Activated T-cell treated with anti-CD3 and anti-CD28 coated beads, Interleukin-2, amount 50 U/mL, for 24 hours (primary cell): ENCODE results near the gene PHKG1.
A peak's percentile ranks its signal among the peaks of the same experiment; 100 is the strongest.
"Not testable (repeated sequence)": the region's sequence is repeated elsewhere in the genome, so short reads cannot be mapped to it uniquely, and the experiment has no call there.

Source experiments
- DNase-seq: peaks from one replicate; pipeline ENCODE4 v3.0.0-alpha.2; 2020
- H3K27ac Mint-ChIP-seq: 2 replicates; pipeline ENCODE4 v1.8.0; 2020; ENCODE audit warnings: mild to moderate bottlenecking, mixed read lengths
- H3K27me3 Mint-ChIP-seq: 2 replicates; pipeline ENCODE4 v1.8.0; 2020; ENCODE audit warnings: mixed read lengths
- H3K36me3 Mint-ChIP-seq: 2 replicates; pipeline ENCODE4 v1.8.0; 2020; ENCODE audit warnings: low read depth, mixed read lengths
- H3K4me1 Mint-ChIP-seq: 2 replicates; pipeline ENCODE4 v1.8.0; 2020; ENCODE audit warnings: low read depth, mixed read lengths
- H3K4me3 Mint-ChIP-seq: 2 replicates; pipeline ENCODE4 v1.8.0; 2020; ENCODE audit warnings: mild to moderate bottlenecking, moderate library complexity, mixed read lengths
- H3K9me3 Mint-ChIP-seq: 2 replicates; pipeline ENCODE4 v1.8.0; 2020; ENCODE audit warnings: mixed read lengths

PHKG1 gene

GRCh38 chr7:56092789-56093531 is at the start of gene PHKG1:
TSS of gene PHKG1 (minus strand) at chr7:56092952. CDS start at chr7:56088941, 4,011 bp downstream.
- H3K36me3 Mint-ChIP-seq, result peaks cover 34% of the 10 kb centered on the region
- no peaks in the 10 kb centered on the region for H3K9me3 Mint-ChIP-seq
- H3K4me1 Mint-ChIP-seq, result no peaks in the 10 kb centered on the region
- no peak for DNase-seq
- no peak within 1 kb of the TSS for H3K4me3 Mint-ChIP-seq
- H3K27me3 Mint-ChIP-seq, result no peaks in the 10 kb centered on the region
- H3K27ac Mint-ChIP-seq, result no peak within 1 kb of the TSS

DNA sequence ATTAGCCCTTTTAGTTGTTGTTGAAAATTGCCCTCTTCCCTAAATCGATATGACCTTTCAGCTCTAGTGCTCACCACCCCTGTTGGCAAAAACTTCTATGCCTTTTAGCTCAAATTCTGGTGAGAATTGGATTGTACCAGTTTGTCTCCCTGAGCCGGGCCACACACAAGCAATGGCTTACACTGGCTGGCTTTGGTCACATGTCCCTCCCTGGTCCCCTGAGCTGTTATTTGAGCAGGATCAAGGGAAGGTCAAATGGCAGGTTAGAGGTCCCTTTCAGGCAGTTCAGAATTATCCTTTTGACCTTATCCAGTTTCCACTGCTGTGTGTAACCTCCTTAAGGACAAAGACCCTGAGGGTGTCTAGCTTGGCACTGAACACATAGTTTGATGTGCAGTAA is 38.3 kb upstream of the PHKG1 start:
- H3K36me3 Mint-ChIP-seq, H3K27me3 Mint-ChIP-seq, H3K9me3 Mint-ChIP-seq, H3K27ac Mint-ChIP-seq, H3K4me3 Mint-ChIP-seq, H3K4me1 Mint-ChIP-seq, DNase-seq: not testable (repeated sequence)

GRCh38 chr7:56127241-56127975 is 34.7 kb upstream of the PHKG1 start:
- Mint-ChIP-seq H3K27ac (no peak overlapping the region), H3K4me1 (no peaks in the 10 kb centered on the region), H3K9me3 (no peaks in the 10 kb centered on the region), H3K4me3 (no peak overlapping the region), H3K36me3 (no peaks in the 10 kb centered on the region), H3K27me3 (no peaks in the 10 kb centered on the region)
- no peak for DNase-seq

DNA sequence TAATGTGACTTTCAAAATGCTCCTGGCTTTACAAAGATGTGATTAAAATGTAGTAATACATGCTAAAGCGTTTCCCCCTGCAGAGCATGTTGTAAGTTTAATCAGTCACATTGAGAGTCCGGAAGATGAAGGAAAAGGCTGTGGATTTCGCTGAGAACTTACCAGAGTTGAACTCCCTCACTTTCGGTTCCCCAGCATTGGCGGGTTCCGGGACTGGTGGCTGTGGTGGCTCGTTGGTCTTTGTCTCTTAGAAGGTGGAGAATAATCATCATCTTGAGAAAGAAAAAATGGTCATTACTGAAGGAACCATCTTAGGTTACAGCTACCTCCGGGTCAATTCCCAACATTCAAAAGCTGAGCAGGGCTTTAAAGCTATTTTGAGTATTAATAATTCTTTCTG is 33.1 kb upstream of the PHKG1 start:
- Mint-ChIP-seq H3K36me3 (no peaks in the 10 kb centered on the region), H3K4me3 (no peak overlapping the region), H3K27ac (no peak overlapping the region), H3K9me3 (no peaks in the 10 kb centered on the region), H3K27me3 (no peaks in the 10 kb centered on the region), H3K4me1 (no peaks in the 10 kb centered on the region)
- DNase-seq, result no peak

DNA sequence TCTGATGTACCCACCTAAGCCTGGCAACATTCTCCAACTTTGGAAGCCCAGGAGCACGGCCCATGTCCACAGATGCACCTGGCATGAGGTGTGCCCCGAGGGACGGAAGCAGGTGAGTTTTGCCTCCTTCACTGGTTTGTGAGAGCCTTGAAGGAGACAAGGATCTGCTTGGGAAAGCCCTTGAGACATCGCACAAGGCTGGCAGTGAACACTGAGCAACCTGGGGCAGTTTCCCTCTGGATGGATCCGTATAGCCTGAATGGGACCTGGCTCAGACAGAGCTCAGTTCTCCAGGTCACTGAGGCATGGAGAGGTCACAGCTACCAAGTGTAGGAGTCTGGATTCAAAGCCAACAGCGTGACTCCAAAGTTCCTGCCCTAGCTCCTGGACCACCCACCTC is 32.2 kb upstream of the PHKG1 start:
- no peak overlapping the region for H3K4me3 Mint-ChIP-seq
- no peaks in the 10 kb centered on the region for H3K4me1 Mint-ChIP-seq
- H3K36me3 Mint-ChIP-seq, result no peaks in the 10 kb centered on the region
- no peaks in the 10 kb centered on the region for H3K27me3 Mint-ChIP-seq
- no peak for DNase-seq
- no peaks in the 10 kb centered on the region for H3K9me3 Mint-ChIP-seq
- H3K27ac Mint-ChIP-seq, result no peak overlapping the region

DNA sequence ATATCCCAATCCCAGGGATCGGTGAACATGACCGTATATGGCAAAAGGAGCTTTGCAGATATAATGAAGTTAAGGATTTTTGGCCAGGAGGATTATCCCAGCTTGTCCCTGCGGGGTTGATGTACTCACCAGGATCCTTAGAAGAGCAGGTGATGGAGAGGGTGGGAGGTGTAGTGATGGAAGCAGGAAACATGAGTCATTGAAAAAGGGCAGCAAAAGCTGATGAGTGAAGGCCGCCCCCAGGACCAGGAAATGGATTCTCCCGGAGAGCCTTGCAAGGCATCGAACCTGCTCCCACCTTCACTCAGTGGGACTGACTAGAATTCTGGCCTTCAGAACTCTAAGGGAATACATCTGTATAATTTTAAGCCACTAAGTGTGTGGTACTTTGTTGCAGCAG is 28.7 kb upstream of the PHKG1 start:
- Mint-ChIP-seq H3K27ac (no peak overlapping the region), H3K9me3 (no peaks in the 10 kb centered on the region), H3K27me3 (peaks cover 23% of the 10 kb centered on the region), H3K4me3 (no peak overlapping the region), H3K36me3 (no peaks in the 10 kb centered on the region), H3K4me1 (no peaks in the 10 kb centered on the region)
- no peak for DNase-seq

DNA sequence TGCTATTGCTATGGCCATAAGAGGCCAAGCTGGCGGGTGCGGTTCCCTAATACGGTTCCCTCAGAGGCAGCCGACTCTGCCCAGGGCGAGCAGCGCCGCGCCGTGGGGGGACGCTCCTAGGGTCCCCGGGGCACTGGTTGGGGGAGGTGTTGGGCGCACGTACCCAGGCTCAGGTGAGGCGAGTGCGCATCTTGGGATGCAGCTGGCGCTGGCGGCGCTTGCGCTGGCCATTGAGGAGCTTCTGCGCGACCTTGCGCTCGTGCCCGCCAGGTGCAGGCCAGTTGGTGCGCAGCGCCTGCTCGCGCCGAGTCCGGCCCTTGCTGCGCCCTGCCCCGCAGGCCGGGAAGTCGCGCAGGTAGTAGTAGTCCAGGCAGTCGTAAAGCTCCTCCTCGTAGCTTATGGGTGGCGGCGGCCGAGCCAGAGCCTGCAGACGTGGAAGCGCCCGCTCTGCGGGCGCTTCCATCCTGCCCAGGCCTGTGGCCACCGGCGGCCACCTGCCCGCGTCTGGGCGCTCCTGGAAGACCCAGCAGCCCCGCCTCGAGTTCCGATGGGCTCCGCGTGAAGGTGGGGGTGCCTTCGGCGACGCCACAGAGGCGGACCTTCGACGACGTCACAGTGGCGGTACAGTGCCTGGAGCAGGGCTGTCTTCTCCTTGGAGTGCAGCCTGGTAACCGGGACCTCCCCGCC is 23.2 kb upstream of the PHKG1 start, which contains the start of gene NUPR2:
NUPR2 (minus strand) TSS at position 566 of the 687 bp plus-strand sequence; CDS start at position 463, 103 bp downstream.
- no peaks in the 10 kb centered on the region for H3K9me3 Mint-ChIP-seq
- H3K27me3 Mint-ChIP-seq, result peaks cover 38% of the 10 kb centered on the region
- no peak within 1 kb of the TSS for H3K4me3 Mint-ChIP-seq

DNA sequence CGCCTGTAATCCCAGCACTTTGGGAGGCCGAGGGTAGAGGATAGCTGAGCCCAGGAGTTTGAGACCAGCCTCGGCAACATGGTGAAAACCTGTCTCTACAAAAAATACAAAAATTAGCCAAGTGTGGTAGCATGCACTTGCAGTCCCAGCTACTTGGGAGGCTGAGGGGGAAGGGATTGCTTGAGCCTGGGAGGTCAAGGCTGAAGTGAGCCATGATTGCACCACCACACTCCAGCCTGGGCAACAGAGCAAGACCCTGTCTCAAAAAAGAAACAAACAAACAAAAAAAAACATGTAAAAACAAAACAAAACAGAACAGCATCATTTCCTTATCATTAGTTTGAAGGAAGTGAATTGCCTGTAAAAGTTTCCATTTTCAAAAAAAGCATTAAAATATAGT is 19.5 kb upstream of the PHKG1 start:
- H3K36me3 Mint-ChIP-seq, H3K9me3 Mint-ChIP-seq, H3K4me3 Mint-ChIP-seq, H3K27ac Mint-ChIP-seq, DNase-seq: not testable (repeated sequence)
- H3K4me1 Mint-ChIP-seq, result peaks cover 12% of the 10 kb centered on the region
- H3K27me3 Mint-ChIP-seq, result peaks cover 22% of the 10 kb centered on the region

More for the DNA sequence above, 23.2 kb upstream of the PHKG1 start, which contains the start of gene NUPR2:
- Mint-ChIP-seq H3K4me1 (no peaks in the 10 kb centered on the region), H3K27ac (no peak within 1 kb of the TSS), H3K36me3 (no peaks in the 10 kb centered on the region)
- DNase-seq, result no peak

DNA sequence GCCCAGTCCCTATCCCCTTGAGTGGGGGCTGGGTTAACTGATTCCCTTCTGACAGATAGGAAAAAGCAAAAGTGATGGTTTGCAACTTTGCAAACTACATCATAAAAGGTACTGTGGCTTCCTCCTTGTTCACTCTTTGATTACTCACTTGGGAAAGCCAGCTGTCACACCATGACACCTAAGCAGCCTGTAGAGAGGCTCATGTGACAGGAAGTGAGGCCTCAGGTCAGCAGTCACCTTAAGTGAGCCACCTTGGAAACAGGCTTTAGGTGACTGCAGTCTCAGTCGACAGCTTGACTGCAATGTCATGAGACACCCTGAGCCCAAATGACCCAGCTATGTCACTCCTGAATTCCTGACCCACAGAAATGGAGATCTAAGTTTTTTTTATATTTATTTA is 17.9 kb upstream of the PHKG1 start:
- no peak for DNase-seq
- Mint-ChIP-seq H3K4me1 (peaks cover 21% of the 10 kb centered on the region), H3K27me3 (peaks cover 9% of the 10 kb centered on the region), H3K4me3 (no peak overlapping the region), H3K9me3 (peaks cover 5% of the 10 kb centered on the region), H3K27ac (peak overlapping the region; percentile 55), H3K36me3 (peaks cover 18% of the 10 kb centered on the region)

GRCh38 chr7:56107954-56108258 is 15.2 kb upstream of the PHKG1 start:
- peak overlapping the region; percentile 97 for H3K4me3 Mint-ChIP-seq
- H3K27me3 Mint-ChIP-seq, result no peaks in the 10 kb centered on the region
- DNase-seq, result no peak
- H3K9me3 Mint-ChIP-seq, result peaks cover 5% of the 10 kb centered on the region
- H3K4me1 Mint-ChIP-seq, result peaks cover 36% of the 10 kb centered on the region
- H3K36me3 Mint-ChIP-seq, result peaks cover 44% of the 10 kb centered on the region
- H3K27ac Mint-ChIP-seq, result peak overlapping the region; percentile 99

GRCh38 chr7:56106108-56107073 is 13.6 kb upstream of the PHKG1 start, which contains the start of gene CHCHD2:
TSS of gene CHCHD2 (minus strand) at chr7:56106476. CDS start at chr7:56106413, 63 bp downstream.
- Mint-ChIP-seq H3K9me3 (peaks cover 5% of the 10 kb centered on the region), H3K27ac (peak within 1 kb of the TSS; percentile 99), H3K4me1 (peaks cover 39% of the 10 kb centered on the region), H3K27me3 (no peaks in the 10 kb centered on the region), H3K4me3 (peak within 1 kb of the TSS; percentile 97), H3K36me3 (peaks cover 59% of the 10 kb centered on the region)
- DNase-seq, result peak; percentile 90

GRCh38 chr7:56105508-56105907 is 12.8 kb upstream of the PHKG1 start:
- peaks cover 39% of the 10 kb centered on the region for H3K4me1 Mint-ChIP-seq

GRCh38 chr7:56104138-56104537 is 11.4 kb upstream of the PHKG1 start:
- H3K9me3 Mint-ChIP-seq, H3K27me3 Mint-ChIP-seq, DNase-seq: not testable (repeated sequence)
- H3K36me3 Mint-ChIP-seq, result peaks cover 82% of the 10 kb centered on the region
- peak overlapping the region; percentile 57 for H3K27ac Mint-ChIP-seq
- peaks cover 37% of the 10 kb centered on the region for H3K4me1 Mint-ChIP-seq
- peak overlapping the region; percentile 97 for H3K4me3 Mint-ChIP-seq

More at GRCh38 chr7:56105508-56105907, 12.8 kb upstream of the PHKG1 start:
- Mint-ChIP-seq H3K27ac (peak overlapping the region; percentile 99), H3K27me3 (no peaks in the 10 kb centered on the region), H3K9me3 (peaks cover 5% of the 10 kb centered on the region), H3K36me3 (peaks cover 68% of the 10 kb centered on the region), H3K4me3 (peak overlapping the region; percentile 97)
- DNase-seq, result no peak

DNA sequence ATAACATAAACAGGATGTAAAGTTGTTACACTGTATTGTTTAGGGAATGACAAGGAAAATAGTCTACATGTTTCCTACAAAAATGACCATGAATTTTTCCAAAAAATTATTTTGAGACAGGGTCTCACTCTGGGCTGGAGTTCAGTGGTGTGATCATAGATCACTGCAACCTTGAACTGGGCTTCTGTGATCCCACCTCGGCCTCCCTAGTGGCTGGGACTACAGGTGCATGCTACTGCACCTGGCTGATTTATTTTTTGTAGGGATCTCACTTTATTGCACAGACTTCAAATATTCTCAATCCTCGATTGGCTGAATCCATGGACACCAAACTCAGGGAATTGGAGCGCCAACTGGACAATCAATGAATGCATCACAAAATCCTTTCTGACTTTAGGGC is 6.9 kb upstream of the PHKG1 start:
- Mint-ChIP-seq H3K27ac (no peak overlapping the region), H3K36me3 (peaks cover 75% of the 10 kb centered on the region), H3K27me3 (no peaks in the 10 kb centered on the region), H3K4me3 (no peak overlapping the region), H3K9me3 (no peaks in the 10 kb centered on the region), H3K4me1 (peaks cover 15% of the 10 kb centered on the region)
- no peak for DNase-seq
